ENCODE data around the gene HOPX. TPM values are rescaled to one million over a fixed set of nuclear protein-coding genes. Genes with fewer than 3 reads are reported as not detected.

Gene HOPX
- total and polyA plus RNA-seq, 2 of the 8 experiments (the other 6 are each of a cell fraction or from before 2014, with no cell fraction given), result not detected

- no peak overlapping the region for H2AK5ac ChIP-seq (ENCODE audit: low read depth, low read length)
- H2BK12ac ChIP-seq (ENCODE audit: low read depth, low read length), result no peak overlapping the region
- H2BK15ac ChIP-seq (ENCODE audit: low read length), result no peak overlapping the region
- H3K79me2 ChIP-seq (ENCODE audit: control insufficient read depth in 1 of 2, insufficient read depth in 2 of 2, low read length in 2 of 2), result no peaks in the 10 kb centered on the region
- no peak overlapping the region for H3K56ac ChIP-seq (replicated peaks; ENCODE audit: insufficient read length, low read depth, low read length)
- no peak overlapping the region for H3K4me3 ChIP-seq (ENCODE audit: extremely low read depth in 1 of 4, insufficient read depth in 2 of 4, low read depth in 3 of 4, low read length in 4 of 4)
- no peak overlapping the region for H3K23ac ChIP-seq (ENCODE audit: insufficient read length)
- peaks cover 1 to 15% (median 11%) of the 10 kb centered on the region in 4 experiments for H3K27me3 ChIP-seq (replicated peaks in 1 of 4; ENCODE audit: control insufficient read depth in 3 of 4, extremely low read depth in 1 of 4, insufficient read depth in 3 of 4, low read length in 3 of 4)
- H3K79me1 ChIP-seq (ENCODE audit: low read depth, low read length), result no peaks in the 10 kb centered on the region
- H2BK20ac ChIP-seq (ENCODE audit: low read length), result no peak overlapping the region
- DNase-seq (ENCODE audit: low read depth in 1 of 2, low spot score in 2 of 2) (peak in 1 of 2 experiments; percentile 36), FAIRE-seq (peak; percentile 65)
- H3K23me2 ChIP-seq (ENCODE audit: low read depth, low read length), result no peaks in the 10 kb centered on the region
- ChIA-PET CTCF (ENCODE audit: partially characterized antibody) (interaction anchor here (1.0 to 1.9 kb wide), 2 partner anchors 13 to 133 kb away, joined by 3 to 9 read pairs; no protein-coding TSS in a partner anchor), POLR2A (ENCODE audit: partially characterized antibody) (no interaction called here)
- no peak overlapping the region for H3K9ac ChIP-seq (replicated peaks in 1 of 4; ENCODE audit: extremely low read depth in 1 of 4, low read depth in 3 of 4, low read length in 3 of 4)
- H4K91ac ChIP-seq (replicated peaks; ENCODE audit: insufficient read length, low read length), result no peak overlapping the region
- H4K5ac ChIP-seq (ENCODE audit: insufficient read length, low read depth, low read length), result no peak overlapping the region
- H3K4ac ChIP-seq (replicated peaks; ENCODE audit: insufficient read length, low read depth, low read length), result no peak overlapping the region
- peaks cover 0 to 8% (median 5%) of the 10 kb centered on the region in 4 experiments; a peak in 6 of 7 replicates for H3K4me1 ChIP-seq (replicated peaks in 1 of 4; ENCODE audit: control insufficient read depth in 3 of 4, insufficient read depth in 4 of 4, low read length in 3 of 4)
- no peak overlapping the region for H3K27ac ChIP-seq (ENCODE audit: low read depth, low read length)
- peak overlapping the region; percentile 23 to 30; a peak in 2 of 4 replicates for H3K4me2 ChIP-seq (ENCODE audit: insufficient read depth in 1 of 2, low read depth in 2 of 2, low read length in 2 of 2)
- H2BK5ac ChIP-seq (ENCODE audit: low read depth, low read length), result no peak overlapping the region
- TF ChIP-seq, protein P1, sequence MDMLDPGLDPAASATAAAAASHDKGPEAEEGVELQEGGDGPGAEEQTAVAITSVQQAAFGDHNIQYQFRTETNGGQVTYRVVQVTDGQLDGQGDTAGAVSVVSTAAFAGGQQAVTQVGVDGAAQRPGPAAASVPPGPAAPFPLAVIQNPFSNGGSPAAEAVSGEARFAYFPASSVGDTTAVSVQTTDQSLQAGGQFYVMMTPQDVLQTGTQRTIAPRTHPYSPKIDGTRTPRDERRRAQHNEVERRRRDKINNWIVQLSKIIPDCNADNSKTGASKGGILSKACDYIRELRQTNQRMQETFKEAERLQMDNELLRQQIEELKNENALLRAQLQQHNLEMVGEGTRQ (IDR thresholded peaks at IDR 0.05; ENCODE audit: low read length), result no peak
- TF ChIP-seq CEBPB (IDR thresholded peaks at IDR 0.05; ENCODE audit: low read depth, low read length), result peak; percentile 37; the same call in 1 of the 2 replicates
- H4K20me1 ChIP-seq (replicated peaks in 1 of 2; ENCODE audit: control insufficient read depth in 1 of 2, insufficient read depth in 2 of 2, low read length in 2 of 2), result no peaks in the 10 kb centered on the region
- H3K18ac ChIP-seq (ENCODE audit: extremely low read depth, low read length), result no peak overlapping the region
- no peak overlapping the region for H2BK120ac ChIP-seq (replicated peaks; ENCODE audit: low read depth, low read length)
- H3K9me3 ChIP-seq (ENCODE audit: insufficient read depth in 2 of 2, low read depth in 1 of 2, low read length in 1 of 2), result no peaks in the 10 kb centered on the region
- H4K8ac ChIP-seq (ENCODE audit: extremely low read depth, insufficient read depth, low read length), result no peak overlapping the region
- no peak overlapping the region for H2AFZ ChIP-seq (ENCODE audit: low read length)
- 54% methylated on average over 3 of the region's 3 CpGs; no CpG with 5 or more reads in 1 of the 2 experiments for WGBS, 2 experiments (ENCODE audit: extremely low coverage in 1 of 2, insufficient coverage in 1 of 2, insufficient read length in 1 of 2, insufficient replicate concordance in 2 of 2, low coverage in 1 of 2, low lambda C conversion rate in 2 of 2, missing lambda C conversion rate in 1 of 2)
- H3K14ac ChIP-seq (ENCODE audit: insufficient read length), result no peak overlapping the region
- H3K36me3 ChIP-seq (ENCODE audit: control insufficient read depth in 2 of 4, insufficient read depth in 4 of 4, low read length in 3 of 4), result no peaks in the 10 kb centered on the region
These were observed 18.2 kb downstream of the HOPX start for GRCh38 chr4:56662782-56663468.

Data from H1 (cell line).